ENCODE data around the gene CSRP1. TPM values are rescaled to one million over a fixed set of nuclear protein-coding genes. Genes with fewer than 3 reads are reported as not detected.

The CSRP1 gene
- total RNA-seq, 2 donors from 2014 or later, result 16.1 to 17.7 TPM

DNA sequence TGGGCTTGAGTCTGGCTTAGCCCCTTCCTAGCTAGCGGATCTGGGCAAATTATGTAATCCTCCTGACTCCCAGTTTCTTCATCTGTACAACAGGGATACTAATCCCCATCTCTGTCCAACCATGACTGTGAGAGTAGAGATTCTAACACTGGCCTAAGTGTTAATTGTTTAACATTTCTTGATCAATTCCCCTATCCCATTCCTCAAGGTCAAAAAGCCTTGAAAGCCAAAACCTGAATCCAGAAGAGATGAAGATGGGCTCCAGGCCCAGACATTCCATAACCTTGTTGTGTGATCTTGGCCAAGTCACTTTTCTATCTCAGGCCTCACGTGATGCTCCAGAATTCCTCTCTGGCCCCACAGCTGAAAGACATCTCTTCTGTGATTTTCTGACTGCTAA is 19.2 kb downstream of the CSRP1 start:
- H3K9me3 Mint-ChIP-seq, result no peaks in the 10 kb centered on the region
- Histone ChIP-seq H3K4me3 (ENCODE audit: low read length) (no peak overlapping the region), H3K9me3 (ENCODE audit: control insufficient read depth, low read length) (no peaks in the 10 kb centered on the region), H3K9ac (ENCODE audit: extremely low read depth, low read length, poor library complexity, severe bottlenecking) (no peak overlapping the region), H3K36me3 (ENCODE audit: control insufficient read depth, insufficient read depth, low read length) (no peaks in the 10 kb centered on the region), H3K27ac (ENCODE audit: low read depth, low read length) (no peak overlapping the region), H3K27me3 (ENCODE audit: control insufficient read depth, insufficient read depth, low read length, poor library complexity, severe bottlenecking) (no peaks in the 10 kb centered on the region), H3K4me1 (ENCODE audit: control insufficient read depth, insufficient read depth, low read length) (peaks cover 7% of the 10 kb centered on the region)
- peaks cover 8% of the 10 kb centered on the region for H3K4me1 Mint-ChIP-seq
- DNase-seq, result no peak
- TF ChIP-seq, protein P1, sequence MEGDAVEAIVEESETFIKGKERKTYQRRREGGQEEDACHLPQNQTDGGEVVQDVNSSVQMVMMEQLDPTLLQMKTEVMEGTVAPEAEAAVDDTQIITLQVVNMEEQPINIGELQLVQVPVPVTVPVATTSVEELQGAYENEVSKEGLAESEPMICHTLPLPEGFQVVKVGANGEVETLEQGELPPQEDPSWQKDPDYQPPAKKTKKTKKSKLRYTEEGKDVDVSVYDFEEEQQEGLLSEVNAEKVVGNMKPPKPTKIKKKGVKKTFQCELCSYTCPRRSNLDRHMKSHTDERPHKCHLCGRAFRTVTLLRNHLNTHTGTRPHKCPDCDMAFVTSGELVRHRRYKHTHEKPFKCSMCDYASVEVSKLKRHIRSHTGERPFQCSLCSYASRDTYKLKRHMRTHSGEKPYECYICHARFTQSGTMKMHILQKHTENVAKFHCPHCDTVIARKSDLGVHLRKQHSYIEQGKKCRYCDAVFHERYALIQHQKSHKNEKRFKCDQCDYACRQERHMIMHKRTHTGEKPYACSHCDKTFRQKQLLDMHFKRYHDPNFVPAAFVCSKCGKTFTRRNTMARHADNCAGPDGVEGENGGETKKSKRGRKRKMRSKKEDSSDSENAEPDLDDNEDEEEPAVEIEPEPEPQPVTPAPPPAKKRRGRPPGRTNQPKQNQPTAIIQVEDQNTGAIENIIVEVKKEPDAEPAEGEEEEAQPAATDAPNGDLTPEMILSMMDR (conservative IDR thresholded peaks at IDR 0.05), result no peak
- no peak overlapping the region for H3K27ac Mint-ChIP-seq
- H3K27me3 Mint-ChIP-seq (ENCODE audit: insufficient read depth), result no peaks in the 10 kb centered on the region
- 89 to 95% methylated on average over 2 of the region's 2 CpGs for WGBS, 2 experiments (ENCODE audit: insufficient coverage in 1 of 2, insufficient read length in 1 of 2)
- H3K36me3 Mint-ChIP-seq (ENCODE audit: low read depth), result no peaks in the 10 kb centered on the region
- no peak overlapping the region for H3K4me3 Mint-ChIP-seq

DNA sequence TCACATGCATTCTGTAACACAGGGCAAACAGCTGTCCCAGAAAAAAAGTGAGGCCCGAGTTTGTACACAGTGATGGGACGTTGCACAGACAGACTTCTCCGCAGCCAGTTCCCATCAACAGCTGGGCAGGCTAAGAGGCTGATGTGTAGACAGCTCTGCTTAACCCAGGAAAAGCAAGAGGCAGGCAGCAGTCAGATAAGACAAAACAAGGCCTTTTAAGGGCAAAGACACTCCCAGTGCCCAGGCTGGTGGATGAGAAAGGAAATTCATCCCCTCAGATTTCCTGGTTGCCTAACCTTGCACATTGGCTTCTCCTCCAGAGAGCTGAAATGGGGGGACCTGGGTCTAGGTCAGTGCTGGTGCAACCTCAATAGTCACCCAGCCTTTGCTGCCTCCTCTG is 20.7 kb downstream of the CSRP1 start:
- no peak overlapping the region for H3K9ac ChIP-seq (ENCODE audit: extremely low read depth, low read length, poor library complexity, severe bottlenecking)
- H3K4me3 Mint-ChIP-seq, result no peak overlapping the region
- no peaks in the 10 kb centered on the region for H3K36me3 Mint-ChIP-seq (ENCODE audit: low read depth)
- H3K4me1 ChIP-seq (ENCODE audit: control insufficient read depth, insufficient read depth, low read length), result peaks cover 7% of the 10 kb centered on the region
- peaks cover 7% of the 10 kb centered on the region for H3K27me3 Mint-ChIP-seq (ENCODE audit: insufficient read depth)
- peaks cover 14% of the 10 kb centered on the region for H3K4me1 Mint-ChIP-seq
- no peaks in the 10 kb centered on the region for H3K36me3 ChIP-seq (ENCODE audit: control insufficient read depth, insufficient read depth, low read length)
- H3K9me3 Mint-ChIP-seq, result no peaks in the 10 kb centered on the region
- no peak overlapping the region for H3K27ac Mint-ChIP-seq
- peaks cover 7% of the 10 kb centered on the region for H3K27me3 ChIP-seq (ENCODE audit: control insufficient read depth, insufficient read depth, low read length, poor library complexity, severe bottlenecking)
- H3K9me3 ChIP-seq (ENCODE audit: control insufficient read depth, low read length), result no peaks in the 10 kb centered on the region
- no peak overlapping the region for H3K4me3 ChIP-seq (ENCODE audit: low read length)
- no peak overlapping the region for H3K27ac ChIP-seq (ENCODE audit: low read depth, low read length)
- TF ChIP-seq, protein P1 (conservative IDR thresholded peaks at IDR 0.05), result no peak
- DNase-seq, result no peak
- WGBS, 2 experiments (ENCODE audit: insufficient coverage in 1 of 2, insufficient read length in 1 of 2), result 81 to 85% methylated on average over 3 of the region's 3 CpGs

DNA sequence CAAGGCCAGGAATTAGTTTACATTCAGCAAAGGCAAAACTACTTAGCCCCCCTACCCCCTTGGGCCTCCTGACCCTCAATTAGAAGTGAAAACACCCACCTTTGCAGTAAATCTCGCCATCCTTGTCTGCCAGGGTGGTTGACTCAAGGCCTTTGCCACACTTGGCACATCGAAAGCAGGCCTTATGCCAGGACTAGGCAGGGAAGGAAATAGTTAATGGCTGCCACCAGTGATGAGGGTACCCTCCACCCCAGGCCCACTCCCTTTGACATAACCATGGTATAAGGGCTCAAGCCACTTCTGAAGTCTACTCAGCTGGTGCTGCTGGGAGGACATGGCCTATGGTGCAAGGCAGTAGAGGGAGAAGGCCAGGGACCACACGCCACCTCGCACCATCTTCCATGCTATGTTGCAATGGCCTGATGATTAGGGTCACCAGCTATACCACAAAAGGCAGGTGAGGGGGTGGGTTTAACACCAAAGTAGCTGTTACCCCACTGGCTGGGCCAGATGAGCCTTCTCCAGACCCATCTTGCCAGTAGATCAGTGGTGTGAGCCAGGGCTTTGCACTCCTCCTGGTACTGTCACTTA is 21.6 kb downstream of the CSRP1 start:
- H3K9ac ChIP-seq (ENCODE audit: extremely low read depth, low read length, poor library complexity, severe bottlenecking), result no peak overlapping the region
- Mint-ChIP-seq H3K36me3 (ENCODE audit: low read depth) (no peaks in the 10 kb centered on the region), H3K4me3 (no peak overlapping the region), H3K9me3 (no peaks in the 10 kb centered on the region), H3K4me1 (peaks cover 19% of the 10 kb centered on the region), H3K27ac (no peak overlapping the region), H3K27me3 (ENCODE audit: insufficient read depth) (peaks cover 14% of the 10 kb centered on the region)
- no peak overlapping the region for H3K4me3 ChIP-seq (ENCODE audit: low read length)
- H3K36me3 ChIP-seq (ENCODE audit: control insufficient read depth, insufficient read depth, low read length), result no peaks in the 10 kb centered on the region
- peaks cover 7% of the 10 kb centered on the region for H3K4me1 ChIP-seq (ENCODE audit: control insufficient read depth, insufficient read depth, low read length)
- H3K27ac ChIP-seq (ENCODE audit: low read depth, low read length), result no peak overlapping the region
- TF ChIP-seq, protein P1 (conservative IDR thresholded peaks at IDR 0.05), result no peak
- 94 to 100% methylated on average over 2 to 4 of the region's 4 CpGs for WGBS, 2 experiments (ENCODE audit: insufficient coverage in 1 of 2, insufficient read length in 1 of 2)
- no peaks in the 10 kb centered on the region for H3K9me3 ChIP-seq (ENCODE audit: control insufficient read depth, low read length)
- peaks cover 14% of the 10 kb centered on the region for H3K27me3 ChIP-seq (ENCODE audit: control insufficient read depth, insufficient read depth, low read length, poor library complexity, severe bottlenecking)
- DNase-seq, result no peak
